M059J (cell line): ENCODE measurements around the gene MTG1. TPM values are rescaled to one million over a fixed set of nuclear protein-coding genes. Genes with fewer than 3 reads are reported as not detected.
"Not testable (repeated sequence)": the region's sequence is repeated elsewhere in the genome, so short reads cannot be mapped to it uniquely, and the experiment has no call there.

Source experiments
- DNase-seq: peaks from one replicate; pipeline ENCODE4 v3.0.0-alpha.2; 2012; ENCODE audit warnings: low read depth
- total RNA-seq: library from RNA; depleted of rRNA; stranded (reverse); fragments of >200 nt; shearing (Covaris generic); gene quantifications from 2 replicates; pipeline ENCODE4 v1.2.3, GENCODE V29; 2014

The MTG1 gene
- total RNA-seq, 1 experiment from 2014 or later = 22.4 TPM

DNA sequence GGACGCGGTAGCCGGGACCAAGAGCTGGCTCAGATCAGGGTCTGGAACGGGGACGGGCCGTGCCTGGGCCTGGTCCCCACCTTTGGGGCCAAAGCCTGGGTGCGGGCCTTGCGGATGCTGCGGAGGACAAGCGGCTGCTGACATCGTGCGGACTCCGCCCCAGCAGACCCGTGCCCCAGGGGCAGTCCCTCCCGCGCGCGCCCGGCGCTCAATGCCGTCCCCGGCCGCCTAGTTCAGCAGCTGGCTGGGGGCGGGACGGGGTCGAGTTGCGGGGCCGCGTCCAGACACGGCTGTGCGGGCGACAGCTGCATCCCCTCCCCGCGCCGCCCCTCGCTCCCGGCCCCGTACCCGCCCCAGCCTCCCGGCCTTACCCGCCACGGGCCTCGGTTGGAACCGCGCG is 30.1 kb downstream of the MTG1 start:
- DNase-seq = not testable (repeated sequence)

DNA sequence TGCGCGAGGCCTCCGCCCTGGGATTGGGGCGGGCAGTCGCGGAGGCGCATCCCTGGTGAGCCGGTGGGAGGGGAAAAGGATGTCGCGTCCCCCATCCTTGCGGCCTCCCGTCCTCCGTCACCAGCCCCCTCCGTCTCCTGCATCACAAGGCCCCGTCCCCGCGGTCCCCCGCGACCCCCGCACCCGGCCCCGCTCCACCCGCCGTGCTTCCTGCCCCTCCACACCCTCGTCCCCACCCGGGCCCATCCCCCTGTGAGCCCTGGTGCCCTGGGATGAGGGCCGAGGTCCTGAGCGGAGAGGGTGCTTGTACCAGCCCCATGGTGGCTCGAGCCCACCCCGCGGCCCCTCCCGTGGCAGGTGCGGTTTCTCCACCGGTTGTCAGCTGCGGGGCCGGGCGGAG is 30.6 kb downstream of the MTG1 start, which contains the start of gene SPRN:
Gene SPRN (minus strand): TSS at position 25 of the 400 bp plus-strand sequence. CDS start 944 bp downstream, outside the sequence.
- not testable (repeated sequence) for DNase-seq

DNA sequence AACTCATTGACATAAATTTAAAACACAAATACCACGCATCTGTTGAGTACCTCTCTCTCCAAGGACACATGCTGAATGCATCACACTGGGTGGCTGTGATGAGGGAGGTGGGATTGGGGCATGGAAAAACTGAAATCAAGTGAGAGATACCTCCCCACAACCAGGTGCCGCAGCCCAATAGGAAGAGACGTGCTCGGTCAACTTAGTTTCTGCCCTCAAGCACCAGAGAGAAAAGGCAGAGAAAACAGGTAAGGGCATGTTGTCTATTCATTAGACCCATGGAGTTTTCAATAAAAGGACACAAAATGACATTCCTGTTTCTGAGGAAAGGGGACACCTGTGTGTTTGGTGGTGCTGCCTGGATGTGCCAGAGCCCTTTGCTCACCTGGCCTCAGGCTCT is 35.6 kb downstream of the MTG1 start:
- DNase-seq = not testable (repeated sequence)

DNA sequence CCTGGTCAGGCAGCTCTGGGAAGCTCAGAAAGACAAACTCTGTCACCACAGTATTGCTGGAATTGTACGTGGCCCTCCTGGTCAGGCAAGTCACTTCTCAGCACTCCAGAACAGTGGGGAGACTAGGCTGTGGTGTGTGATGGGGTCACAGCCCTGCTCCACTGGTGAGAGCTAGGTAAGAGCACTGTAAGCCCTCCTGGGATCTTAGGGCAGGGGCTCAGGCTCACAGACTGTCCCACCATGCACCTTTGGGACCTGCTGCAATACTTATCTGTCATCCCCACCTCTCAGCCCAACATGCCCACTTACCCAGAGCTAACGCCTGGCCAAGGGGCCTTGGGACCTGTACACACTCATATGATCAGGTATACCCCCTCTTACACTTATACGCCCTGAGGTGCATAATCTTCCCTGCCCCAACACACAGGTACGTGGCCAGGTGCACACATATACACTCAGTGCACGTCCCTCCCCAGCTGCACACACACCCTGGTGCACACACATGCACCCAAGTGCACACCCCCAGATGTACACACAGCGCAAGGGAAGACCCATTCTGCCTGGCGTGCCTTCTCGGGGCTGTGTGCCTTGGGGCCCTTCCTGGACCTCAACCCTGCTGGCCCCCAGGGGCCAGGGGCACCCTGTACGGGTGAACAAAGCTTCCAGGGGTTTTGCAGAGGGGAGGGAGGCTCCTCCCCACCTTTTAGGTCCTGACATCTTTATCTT is 38.1 kb downstream of the MTG1 start:
- DNase-seq = not testable (repeated sequence)

DNA sequence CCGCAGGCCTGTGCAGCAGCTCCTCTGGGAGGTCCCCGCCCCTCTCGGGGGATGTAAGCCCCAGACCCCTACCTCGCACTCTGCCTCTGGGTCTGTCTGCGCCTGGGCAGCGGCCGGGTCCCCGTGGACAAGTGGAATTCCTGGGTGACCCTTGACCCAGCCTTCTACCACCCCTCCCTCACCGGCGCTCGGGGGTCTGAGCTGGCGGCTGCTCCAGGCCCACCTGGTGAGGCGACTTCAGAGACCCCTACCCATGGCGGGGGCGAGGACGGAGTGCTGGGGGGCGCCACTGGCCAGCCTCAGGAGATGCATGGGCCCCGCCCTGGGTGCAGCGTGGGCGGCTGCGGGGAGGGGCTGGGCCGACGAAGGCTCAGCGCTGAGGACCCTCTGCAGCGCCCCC is 38.8 kb downstream of the MTG1 start:
- DNase-seq = not testable (repeated sequence)

DNA sequence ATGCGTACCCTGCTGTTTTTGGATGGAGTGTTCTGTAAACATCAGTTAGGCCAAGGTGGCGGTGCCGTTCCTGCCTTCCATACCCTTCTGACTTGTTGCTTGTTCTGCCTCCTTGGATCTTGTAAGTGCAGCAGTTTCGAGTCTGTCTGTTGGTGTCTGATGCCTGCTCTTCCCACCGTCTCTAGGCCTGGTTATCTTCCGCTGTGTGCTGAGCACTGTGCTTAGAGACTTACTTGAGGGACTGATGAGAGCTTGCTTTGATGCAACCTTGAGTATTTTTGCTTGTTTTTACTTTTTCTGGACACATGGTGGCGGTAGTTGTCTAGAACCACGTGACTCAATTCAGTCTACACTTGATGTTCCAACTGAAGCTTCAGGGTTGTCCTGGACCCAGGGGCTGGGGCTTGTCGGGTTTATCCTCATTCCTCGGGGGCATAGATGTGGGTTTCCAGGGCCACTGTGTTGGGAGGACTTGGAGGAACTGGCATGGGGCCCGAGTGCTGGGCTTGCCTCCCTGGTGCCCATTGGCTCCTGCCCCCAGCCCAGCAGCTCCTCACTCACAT is 44.8 kb downstream of the MTG1 start:
- DNase-seq = peak; percentile 9

DNA sequence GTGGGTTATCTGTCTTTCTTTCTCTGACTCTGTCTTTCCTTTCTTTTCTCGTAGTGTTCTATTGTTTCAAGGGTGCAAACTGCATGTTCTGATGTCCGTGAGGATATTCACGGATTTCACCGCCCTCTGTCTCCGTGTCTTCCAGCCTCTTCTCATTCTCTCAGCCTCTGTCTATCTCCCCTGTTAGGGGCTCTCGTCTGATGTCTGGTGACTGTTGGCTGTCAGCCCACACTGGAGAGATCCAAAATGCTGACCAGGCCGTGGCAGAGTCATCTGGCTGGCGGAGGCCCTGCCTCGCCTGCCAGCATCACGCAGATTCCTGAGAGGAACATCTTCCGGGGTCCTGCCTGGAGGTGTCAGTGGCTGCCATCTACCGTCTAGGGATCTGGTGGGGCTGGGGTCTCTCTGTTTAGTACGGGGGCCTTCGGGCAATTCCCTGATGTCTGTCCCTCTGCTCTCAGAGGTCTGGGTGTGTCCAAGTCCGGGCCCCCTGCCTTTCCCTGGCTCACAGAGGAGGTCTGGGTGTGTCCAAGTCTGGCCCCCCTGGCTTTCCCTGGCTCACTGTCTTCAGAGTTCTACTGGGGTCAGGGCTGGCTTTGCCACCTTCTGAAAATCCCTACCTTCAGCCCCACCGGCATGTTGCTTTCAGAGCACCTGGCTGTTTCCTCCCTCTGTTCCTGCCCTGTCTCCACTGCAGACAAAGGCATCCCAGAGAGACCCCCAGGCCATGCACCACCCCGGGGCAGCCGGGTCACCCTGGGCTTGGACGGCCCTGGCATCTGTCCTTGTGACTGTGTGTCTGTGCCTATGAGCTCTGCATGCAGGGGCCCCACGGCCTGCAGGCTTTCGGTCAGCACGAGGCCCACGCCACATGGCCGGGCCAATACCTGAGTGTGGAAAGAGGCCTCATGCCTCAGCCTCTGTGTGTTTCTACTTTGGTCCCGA is 45.8 kb downstream of the MTG1 start:
- no peak for DNase-seq

DNA sequence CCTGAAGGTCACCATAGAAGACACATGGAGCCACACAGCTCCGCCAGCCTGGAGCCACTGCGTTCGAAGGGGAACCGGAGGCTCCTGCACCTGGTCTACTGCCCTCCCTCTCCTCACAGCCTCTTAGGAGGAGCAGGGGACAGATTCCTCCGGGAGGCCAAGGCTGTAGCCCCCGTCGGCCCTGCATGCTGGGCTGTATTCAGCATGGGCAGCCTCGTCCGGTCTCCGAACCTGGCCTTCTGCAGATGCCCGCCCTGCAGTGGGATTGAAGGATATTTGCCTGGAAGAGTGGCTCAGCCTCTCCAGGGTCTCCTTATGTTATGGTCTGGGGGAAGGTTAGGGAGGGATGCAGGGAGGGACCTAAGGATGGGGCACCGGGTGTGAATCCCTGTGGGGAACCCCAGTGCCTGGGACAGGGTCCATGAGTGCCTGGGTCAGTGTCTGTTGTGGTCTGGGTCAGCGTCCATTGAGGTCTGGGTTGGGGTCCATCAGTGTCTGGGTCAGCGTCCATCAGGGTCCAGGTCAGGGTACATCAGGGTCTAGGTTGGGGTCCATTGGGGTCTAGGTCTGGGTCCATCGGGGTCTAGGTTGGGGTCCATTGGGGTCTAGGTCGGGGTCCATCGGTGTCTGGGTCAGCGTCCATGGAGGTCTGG is 46.8 kb downstream of the MTG1 start:
- DNase-seq = no peak

DNA sequence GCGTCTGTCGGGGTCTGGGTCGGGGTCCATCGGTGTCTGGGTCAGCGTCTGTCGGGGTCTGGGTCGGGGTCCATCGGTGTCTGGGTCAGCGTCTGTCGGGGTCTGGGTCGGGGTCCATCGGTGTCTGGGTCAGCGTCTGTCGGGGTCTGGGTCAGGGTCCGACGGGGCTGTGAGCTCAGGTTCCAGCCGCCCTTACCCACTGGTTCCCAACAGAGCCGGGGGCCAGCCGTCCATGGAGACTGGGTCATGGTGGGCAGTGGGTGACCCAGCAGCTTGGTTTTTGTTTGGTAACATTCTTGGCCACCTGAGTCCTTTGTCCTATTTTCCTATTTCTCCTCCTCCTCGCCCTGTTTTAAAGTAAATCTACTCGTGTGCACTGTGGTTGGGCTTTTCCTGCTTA is 47.4 kb downstream of the MTG1 start:
- not testable (repeated sequence) for DNase-seq

DNA sequence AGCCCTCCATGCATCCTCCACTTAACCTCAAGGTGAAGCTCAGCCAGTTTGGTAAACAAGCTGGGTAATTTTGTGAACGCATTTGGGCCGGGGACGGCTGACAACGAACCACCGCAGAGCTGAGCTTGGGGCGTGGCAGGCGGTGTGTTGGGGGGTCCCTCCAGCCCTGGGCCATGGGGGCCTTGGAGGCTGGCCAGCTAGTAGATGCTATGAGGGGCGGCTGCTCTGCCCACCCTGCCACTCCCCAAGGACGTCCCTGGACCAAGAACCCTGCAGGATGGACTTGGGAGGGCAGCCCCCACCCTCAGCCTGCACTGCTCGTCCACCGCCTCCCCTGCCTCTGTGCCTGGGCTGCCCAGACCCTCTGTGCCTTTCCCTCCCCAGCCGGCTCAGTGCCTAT is 47.8 kb downstream of the MTG1 start:
- DNase-seq = no peak

DNA sequence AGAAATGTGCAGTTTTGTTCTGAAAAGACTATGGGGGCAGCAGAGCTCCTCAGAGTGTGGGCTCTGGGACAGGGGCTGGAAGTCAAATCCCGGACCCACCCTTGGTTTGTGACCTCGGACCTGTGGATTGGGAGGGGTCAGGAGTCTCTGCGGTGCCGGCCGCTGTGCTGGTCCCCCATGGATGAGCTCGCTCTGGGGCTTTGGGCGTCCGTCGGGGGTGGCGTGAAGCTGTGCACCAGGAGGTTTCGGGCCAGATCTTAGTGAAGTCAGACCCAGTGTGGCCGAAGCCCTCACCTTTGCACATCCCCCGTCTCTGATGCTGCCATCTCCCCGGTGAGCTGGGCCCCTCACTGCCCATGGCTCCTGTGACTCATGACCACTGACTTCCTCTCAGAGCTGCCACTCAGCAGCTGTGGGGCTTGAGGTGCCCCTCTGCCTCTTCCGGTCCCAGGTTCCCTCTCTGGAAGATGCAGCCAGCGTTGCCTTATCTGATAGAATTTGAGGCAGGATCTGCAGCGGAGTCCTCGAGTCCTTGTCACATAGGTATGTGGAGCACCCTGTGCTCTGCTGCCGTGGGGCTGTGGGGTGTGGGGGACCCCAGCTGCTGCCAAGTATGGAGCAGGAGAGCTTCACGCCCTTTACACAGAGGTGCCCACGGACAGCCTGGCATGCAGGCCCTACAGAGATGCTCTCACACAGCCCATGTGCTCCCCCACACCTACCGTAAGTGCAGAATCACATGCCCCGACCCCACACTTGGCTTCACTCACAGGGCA is 48.4 kb downstream of the MTG1 start:
- no peak for DNase-seq

DNA sequence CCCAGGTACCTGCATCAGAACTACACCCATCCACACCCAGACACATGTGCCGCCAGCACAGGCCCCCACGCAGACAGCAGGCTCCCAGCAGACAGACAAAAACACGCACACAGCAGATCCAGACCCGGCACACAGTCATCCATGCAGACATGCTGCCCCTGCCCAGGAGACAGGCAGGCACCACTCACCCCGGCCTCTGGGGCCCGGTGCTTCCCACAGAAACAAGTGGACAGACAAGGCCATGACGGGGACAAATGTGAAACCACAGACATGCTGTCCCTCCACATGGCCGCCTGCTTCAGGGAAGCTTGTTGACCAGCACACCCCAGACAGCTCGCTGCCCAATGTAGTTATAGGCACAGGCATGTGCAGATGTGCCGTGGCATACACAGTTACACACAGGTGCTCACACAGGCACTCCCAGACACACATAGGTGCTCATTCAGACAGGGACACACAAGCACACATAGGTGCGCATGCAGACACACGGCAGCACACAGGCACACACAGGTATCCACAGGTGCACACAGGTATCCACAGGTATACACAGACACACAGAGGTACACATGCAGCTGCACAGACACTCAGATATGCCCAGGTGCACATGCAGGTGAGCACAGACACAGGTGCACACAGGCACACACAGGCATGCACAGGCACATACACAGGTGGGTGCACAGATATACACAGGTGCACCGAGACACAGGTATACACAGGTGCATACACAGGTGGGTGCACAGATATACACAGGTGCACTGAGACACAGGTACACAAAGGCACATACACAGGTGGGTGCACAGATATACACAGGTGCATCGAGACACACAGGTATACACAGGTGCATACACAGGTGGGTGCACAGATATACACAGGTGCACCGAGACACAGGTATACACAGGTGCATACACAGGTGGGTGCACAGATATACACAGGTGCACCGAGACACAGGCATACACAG is 49.3 kb downstream of the MTG1 start:
- no peak for DNase-seq

DNA sequence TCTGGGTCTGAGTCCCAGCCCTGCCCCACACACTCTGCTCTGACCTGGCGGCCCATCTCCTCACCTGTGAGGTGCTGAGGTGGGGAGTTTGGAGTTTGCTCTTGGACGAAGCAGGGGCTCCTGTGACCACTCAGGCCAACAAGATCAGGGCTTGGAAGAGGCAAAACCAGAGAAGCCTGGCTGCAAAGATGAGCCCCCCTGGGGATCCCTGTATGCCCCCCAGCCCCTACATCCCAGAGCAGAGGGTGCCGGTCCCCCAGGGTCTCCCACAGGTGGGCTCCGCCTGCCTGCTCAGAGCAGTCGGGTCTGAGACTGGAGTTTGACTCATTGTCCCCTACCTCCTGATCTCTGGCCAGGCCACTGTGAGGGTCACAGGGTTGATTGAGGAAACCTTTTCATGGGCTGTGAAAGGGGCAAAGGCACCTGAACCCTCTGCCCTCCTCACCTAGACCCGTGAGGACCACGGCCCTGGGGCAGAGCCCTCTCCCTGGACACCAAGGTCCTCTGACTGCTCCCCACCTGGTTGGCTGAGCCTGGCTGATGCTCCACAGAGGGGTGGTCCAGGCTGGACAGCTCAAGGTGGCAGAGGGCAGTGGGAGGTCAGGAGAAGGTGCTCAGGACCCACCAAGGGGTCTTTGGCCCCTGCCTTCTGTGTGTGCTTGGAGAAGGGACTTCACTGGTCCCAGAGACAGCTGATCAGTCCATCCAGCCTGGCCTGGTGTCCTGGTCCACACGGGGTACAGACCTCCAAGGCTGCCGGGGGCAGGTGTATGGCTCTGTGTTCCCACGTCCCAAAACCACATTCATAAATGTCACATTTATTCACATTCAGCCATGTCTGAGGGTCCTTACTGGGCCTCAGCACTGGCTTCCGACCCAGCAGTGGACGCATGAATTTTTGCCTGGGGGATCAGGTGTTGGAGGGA is 50.6 kb downstream of the MTG1 start:
- no peak for DNase-seq

DNA sequence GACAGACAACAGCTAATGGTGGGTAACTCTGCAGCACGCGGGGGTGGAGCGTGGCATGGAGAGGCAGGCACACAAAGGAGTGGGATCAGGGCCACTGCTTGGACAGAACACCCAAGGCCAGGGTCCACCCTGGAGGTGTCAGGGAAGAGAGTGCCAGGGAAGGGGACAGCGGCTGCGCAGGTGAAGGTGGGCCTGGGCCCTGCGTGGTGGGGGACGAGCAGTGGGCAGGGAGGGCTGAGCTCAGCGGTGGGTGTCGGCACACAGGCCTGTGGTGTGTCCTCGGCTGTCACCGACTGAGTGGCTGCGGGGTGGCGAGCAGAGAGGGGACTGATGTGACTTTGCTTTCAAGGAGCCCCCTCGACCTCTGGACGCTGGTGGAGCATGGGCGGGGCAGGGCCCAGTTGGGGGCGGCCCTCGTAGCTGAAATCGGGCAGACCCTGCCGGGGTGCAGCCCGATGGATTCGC is 51.3 kb downstream of the MTG1 start:
- no peak for DNase-seq

DNA sequence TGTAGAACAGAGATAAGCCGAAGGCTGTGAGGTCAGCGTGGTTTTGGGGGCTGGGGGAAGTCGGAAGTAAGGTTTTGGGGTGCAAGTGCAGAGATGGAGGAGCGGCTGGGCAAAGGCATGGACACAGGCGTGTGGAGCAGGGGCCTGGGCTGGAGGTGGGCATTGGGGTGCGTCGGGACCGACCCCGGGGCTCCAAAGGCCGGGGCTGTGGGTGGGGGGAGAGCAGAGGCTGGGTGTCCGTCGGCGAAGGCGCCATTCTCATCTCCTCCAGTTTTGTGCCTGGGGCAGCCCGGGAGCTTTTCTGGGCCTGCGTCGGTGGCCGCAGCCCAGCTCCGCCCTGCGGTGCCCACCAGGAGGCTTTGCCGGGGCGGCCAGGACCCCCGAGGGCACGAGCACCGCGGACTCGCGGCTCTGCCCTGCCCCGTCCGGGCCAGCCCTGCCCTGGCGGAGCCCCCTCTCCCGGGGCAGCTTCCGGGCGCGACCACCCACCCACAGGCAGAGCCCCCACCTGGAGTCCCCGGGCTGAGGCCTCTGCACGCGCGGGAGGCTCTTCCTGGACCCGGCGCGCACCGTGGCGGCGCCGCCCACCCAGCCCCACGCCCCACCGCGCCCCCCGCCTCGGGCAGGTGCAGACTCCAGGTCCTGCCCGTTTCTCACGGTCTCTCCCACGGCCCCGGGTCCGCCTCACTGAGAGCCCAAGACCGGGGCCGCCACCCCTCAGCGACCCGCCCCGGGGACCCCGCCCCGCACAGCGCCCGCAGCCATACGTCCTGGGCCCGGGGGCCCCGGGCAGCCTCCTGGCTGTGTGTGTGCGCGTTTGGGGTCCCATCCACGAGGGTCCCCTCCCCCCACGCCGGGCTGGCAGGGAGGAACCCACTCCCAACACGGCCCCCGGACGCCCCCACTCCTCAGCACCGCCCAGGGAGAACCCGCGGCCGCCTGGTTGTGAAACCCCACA is 52.1 kb downstream of the MTG1 start:
- no peak for DNase-seq

DNA sequence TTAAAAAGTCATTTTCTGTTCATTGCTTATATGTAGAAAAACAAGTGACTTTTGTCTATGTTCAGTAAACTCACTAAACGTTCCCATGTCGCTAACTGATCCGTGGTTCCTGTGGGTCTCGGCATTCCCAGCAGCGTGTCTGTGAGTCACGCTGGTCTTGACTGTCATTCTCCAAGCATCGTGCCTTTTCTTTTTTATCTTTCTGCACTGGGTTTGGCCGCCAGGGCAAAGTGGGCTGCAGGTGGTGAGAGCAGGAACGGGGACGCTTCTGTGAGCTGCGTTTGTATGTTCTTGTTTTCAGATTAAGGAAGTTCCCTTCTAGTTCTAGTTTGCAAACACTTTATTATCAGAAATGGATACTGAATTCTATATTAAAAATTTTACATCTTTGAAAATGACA is 53.0 kb downstream of the MTG1 start:
- DNase-seq = no peak

DNA sequence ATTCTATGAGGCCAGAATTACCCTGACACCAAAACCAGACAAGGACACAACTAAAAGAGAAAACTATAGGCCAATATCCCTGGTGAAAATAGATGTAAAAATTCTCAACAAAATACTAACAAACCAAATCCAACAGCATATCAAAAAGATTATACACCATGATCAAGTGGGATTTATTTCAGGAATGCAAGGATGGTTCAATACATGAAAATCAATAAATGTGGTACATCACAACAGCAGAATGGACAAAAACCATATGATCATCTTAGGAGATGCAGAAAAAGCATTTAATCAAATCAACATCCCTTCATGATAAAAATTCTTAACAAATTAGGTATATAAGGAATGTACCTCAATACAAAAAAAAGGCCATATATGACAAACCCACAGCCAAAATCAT is 54.2 kb downstream of the MTG1 start:
- no peak for DNase-seq

DNA sequence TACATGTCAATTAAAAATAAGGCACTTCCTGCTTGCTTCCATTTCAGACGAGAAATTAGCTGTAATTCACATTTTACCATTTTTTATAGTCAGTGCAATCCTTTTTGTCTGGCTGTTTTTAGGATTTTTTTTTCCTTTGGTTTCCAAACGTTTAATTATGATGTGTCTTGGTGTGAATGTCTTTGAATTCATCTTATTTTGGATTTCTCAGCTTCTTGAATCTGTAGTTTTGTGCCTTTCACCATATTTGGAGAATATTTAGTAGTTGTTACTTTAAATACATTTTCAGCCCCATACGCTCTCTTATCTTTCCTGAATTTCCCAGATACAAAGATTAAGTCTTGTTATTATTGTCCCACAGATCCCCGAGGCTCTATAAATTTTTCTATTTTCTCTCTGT is 57.4 kb downstream of the MTG1 start:
- DNase-seq = no peak
